Measurements from ENCODE around the gene KCNK4. TPM values are rescaled to one million over a fixed set of nuclear protein-coding genes. Genes with fewer than 3 reads are reported as not detected.

The KCNK4 gene
- total RNA-seq, 1 donor from 2014 or later, result 0.22 TPM

GRCh38 chr11:64347193-64347867 lies 56.2 kb downstream of the KCNK4 start:
- TF ChIP-seq CTCF (IDR thresholded peaks at IDR 0.05), result no peak
- Mint-ChIP-seq H3K27ac (ENCODE audit: unreplicated experiment) (no peak overlapping the region), H3K36me3 (ENCODE audit: low read depth) (no peaks in the 10 kb centered on the region), H3K27me3 (ENCODE audit: low read depth) (no peaks in the 10 kb centered on the region), H3K4me3 (ENCODE audit: unreplicated experiment) (no peak overlapping the region), H3K4me1 (ENCODE audit: low read depth) (no peaks in the 10 kb centered on the region), H3K9me3 (ENCODE audit: low read depth) (no peaks in the 10 kb centered on the region)
- no peak for DNase-seq (ENCODE audit: low spot score)

GRCh38 chr11:64348383-64349024 lies 57.4 kb downstream of the KCNK4 start:
- TF ChIP-seq CTCF (IDR thresholded peaks at IDR 0.05), result no peak
- Mint-ChIP-seq H3K4me3 (ENCODE audit: unreplicated experiment) (no peak overlapping the region), H3K36me3 (ENCODE audit: low read depth) (no peaks in the 10 kb centered on the region), H3K9me3 (ENCODE audit: low read depth) (no peaks in the 10 kb centered on the region), H3K4me1 (ENCODE audit: low read depth) (no peaks in the 10 kb centered on the region), H3K27ac (ENCODE audit: unreplicated experiment) (no peak overlapping the region), H3K27me3 (ENCODE audit: low read depth) (no peaks in the 10 kb centered on the region)
- DNase-seq (ENCODE audit: low spot score), result no peak

GRCh38 chr11:64349025-64349387 lies 57.9 kb downstream of the KCNK4 start:
- TF ChIP-seq CTCF (IDR thresholded peaks at IDR 0.05), result no peak
- Mint-ChIP-seq H3K36me3 (ENCODE audit: low read depth) (no peaks in the 10 kb centered on the region), H3K27me3 (ENCODE audit: low read depth) (no peaks in the 10 kb centered on the region), H3K4me3 (ENCODE audit: unreplicated experiment) (no peak overlapping the region), H3K4me1 (ENCODE audit: low read depth) (no peaks in the 10 kb centered on the region), H3K9me3 (ENCODE audit: low read depth) (no peaks in the 10 kb centered on the region), H3K27ac (ENCODE audit: unreplicated experiment) (no peak overlapping the region)
- no peak for DNase-seq (ENCODE audit: low spot score)

- Mint-ChIP-seq H3K9me3 (ENCODE audit: low read depth) (no peaks in the 10 kb centered on the region), H3K4me1 (ENCODE audit: low read depth) (no peaks in the 10 kb centered on the region), H3K36me3 (ENCODE audit: low read depth) (no peaks in the 10 kb centered on the region), H3K27me3 (ENCODE audit: low read depth) (no peaks in the 10 kb centered on the region), H3K27ac (ENCODE audit: unreplicated experiment) (no peak overlapping the region), H3K4me3 (ENCODE audit: unreplicated experiment) (no peak overlapping the region)
- TF ChIP-seq CTCF (IDR thresholded peaks at IDR 0.05), result no peak
- no peak for DNase-seq (ENCODE audit: low spot score)
Measured at GRCh38 chr11:64349404-64349803, 58.3 kb downstream of the KCNK4 start.

Small RNAs within 50 kb of the gene (microRNA-seq; reads per million reads assigned to microRNA genes)
- gene MIR7155 (ENCODE audit: borderline number of aligned reads), result not detected

Other genes starting within 250 kb of the KCNK4 start
- gene MACROD1, start 125.2 kb upstream of the KCNK4 start, total RNA-seq, result 15.7 to 20.6 TPM (median 16.9 TPM) in 3 replicates
- 108 to 129 TPM (median 109 TPM) in 3 replicates for gene STIP1, start 105.1 kb upstream of the KCNK4 start, total RNA-seq
- 1.0 to 1.5 TPM (median 1.5 TPM) in 3 replicates for gene FERMT3, start 84.6 kb upstream of the KCNK4 start, total RNA-seq
- 37.9 to 45.7 TPM (median 42.2 TPM) in 3 replicates for gene TRPT1, start 65.1 kb upstream of the KCNK4 start, total RNA-seq
- 42.1 to 56.6 TPM (median 49.9 TPM) in 3 replicates for gene NUDT22, start 65.0 kb upstream of the KCNK4 start, total RNA-seq
- 27.0 to 31.6 TPM (median 28.9 TPM) in 3 replicates for gene DNAJC4, start 60.8 kb upstream of the KCNK4 start, total RNA-seq
- gene VEGFB, start 56.7 kb upstream of the KCNK4 start, total RNA-seq, result 165 to 209 TPM (median 168 TPM) in 3 replicates
- gene FKBP2, start 50.2 kb upstream of the KCNK4 start, total RNA-seq, result 42.1 to 54.3 TPM (median 43.0 TPM) in 3 replicates
- 280 to 358 TPM (median 322 TPM) in 3 replicates for gene PPP1R14B, start 44.4 kb upstream of the KCNK4 start, total RNA-seq
- gene PLCB3, start 39.8 kb upstream of the KCNK4 start, total RNA-seq, result 35.5 to 51.4 TPM (median 47.2 TPM) in 3 replicates
- gene BAD, start 6.6 kb upstream of the KCNK4 start, total RNA-seq, result 55.5 to 58.8 TPM (median 56.8 TPM) in 3 replicates
- 57.8 to 64.8 TPM (median 59.2 TPM) in 3 replicates for gene GPR137, start 5.5 kb upstream of the KCNK4 start, total RNA-seq
- gene CATSPERZ, start 9.1 kb downstream of the KCNK4 start, total RNA-seq, result 0.92 to 1.0 TPM in 2 of 3 replicates, not detected in the other
- 25.6 to 30.7 TPM (median 29.6 TPM) in 3 replicates for gene ESRRA, start 14.2 kb downstream of the KCNK4 start, total RNA-seq
- 122 to 182 TPM (median 126 TPM) in 3 replicates for gene TRMT112, start 26.3 kb downstream of the KCNK4 start, total RNA-seq
- gene PRDX5, start 26.8 kb downstream of the KCNK4 start, total RNA-seq, result 181 to 234 TPM (median 232 TPM) in 3 replicates
- 0.82 to 1.3 TPM (median 0.99 TPM) in 3 replicates for gene CCDC88B, start 48.9 kb downstream of the KCNK4 start, total RNA-seq
- gene RPS6KA4, start 67.9 kb downstream of the KCNK4 start, total RNA-seq, result 32.7 to 43.6 TPM (median 34.9 TPM) in 3 replicates

Data from chondrocyte (in vitro differentiated cells).